K562 (cell line): Measurements from ENCODE around the gene LYPD3. TPM values are rescaled to one million over a fixed set of nuclear protein-coding genes. Genes with fewer than 3 reads are reported as not detected.

ENCODE experiments used
- ATAC-seq: fragments of 200-7000 bp; cut with Tn5 transposase; 3 replicates; pipeline ENCODE4 v1.9.1; 2020; ENCODE audit warnings: moderate library complexity
- BruUV-seq: library from RNA; stranded (reverse); fragments of 400-500 nt; replicated peaks from 2 replicates; lab custom pipeline; 2021; lab: Mats Ljungman, UMichigan
- CTCF ChIA-PET: fragments of 300-600 bp; formaldehyde crosslinking; extraction: SDS; loops from one replicate; lab custom pipeline; 2021; ENCODE audit warnings: low intra/inter-chr PET ratio; lab: Yijun Ruan, JAX
- POLR2A ChIA-PET: fragments of 300-600, 350-650 bp; sonication (Branson Sonifier 250); formaldehyde crosslinking; extraction: SDS; loops from one replicate; lab custom pipeline; 2021; ENCODE audit warnings: antibody characterized with exemption, inconsistent platforms; lab: Yijun Ruan, JAX
- DNase-seq, 4 experiments: peaks; one replicate each; pipeline versions ENCODE4 v3.0.0 to v3.0.0-alpha.2; 2011 to 2018; ENCODE audit warnings: low spot score in 3 of 4, mixed read lengths in 3 of 4; ENCODE audit errors: extremely low read depth in 1 of 4
- FAIRE-seq: peaks from 2 replicates; lab custom pipeline; 2011; peaks lifted over from hg19 to GRCh38; lab: Jason Lieb, UNC
- H2AFZ ChIP-seq: 2 replicates; pipeline ENCODE4 v1.6.0; 2011; ENCODE audit warnings: low read depth, low read length, control low read depth, inconsistent platforms
- H3K27ac ChIP-seq: fragments of 200-600 bp; 3 replicates; pipeline ENCODE4 v1.8.0; 2011; ENCODE audit warnings: low read depth, mild to moderate bottlenecking, control low read depth, inconsistent platforms, low read length, moderate library complexity, mixed read lengths; ENCODE audit errors: extremely low read depth
- H3K27me3 ChIP-seq, 2 experiments: fragments of 300-600 bp in 1 of 2; 2 replicates in 1 of 2; 3 replicates in 1 of 2; pipeline versions ENCODE4 v1.6.0 to v1.8.0; 2011; ENCODE audit warnings: inconsistent platforms in 2 of 2, low read length in 2 of 2, mild to moderate bottlenecking in 1 of 2, mixed read lengths in 1 of 2, moderate library complexity in 1 of 2; ENCODE audit not compliant: control insufficient read depth in 2 of 2, insufficient read depth in 2 of 2
- H3K36me3 ChIP-seq: fragments of 300-600 bp; 3 replicates; pipeline ENCODE4 v1.8.0; 2011; ENCODE audit warnings: mild to moderate bottlenecking, low read length, inconsistent platforms; ENCODE audit not compliant: control insufficient read depth, insufficient read depth
- H3K4me1 ChIP-seq, 2 experiments: fragments of 200-600 bp in 1 of 2; replicated peaks in 1 of 2; 2 replicates in 1 of 2; 3 replicates in 1 of 2; pipeline versions ENCODE4 v1.5.1 to v1.8.0; 2011; ENCODE audit warnings: inconsistent platforms in 2 of 2, low read length in 2 of 2, mild to moderate bottlenecking in 1 of 2, mixed read lengths in 1 of 2, moderate library complexity in 1 of 2; ENCODE audit not compliant: control insufficient read depth in 2 of 2, insufficient read depth in 2 of 2
- H3K4me2 ChIP-seq: 2 replicates; pipeline ENCODE4 v1.6.1; 2011; ENCODE audit warnings: low read length, control low read depth, inconsistent platforms, mixed read lengths; ENCODE audit not compliant: insufficient read depth
- H3K4me3 ChIP-seq: fragments of 200-600 bp; sonication (generic), shearing (Covaris generic); 2 replicates; pipeline ENCODE4 v1.5.1; 2016; ENCODE audit warnings: control low read depth, inconsistent platforms
- H3K79me2 ChIP-seq: fragments of 200-600 bp; 3 replicates; pipeline ENCODE4 v1.8.0; 2011; ENCODE audit warnings: low read length, inconsistent platforms; ENCODE audit not compliant: control insufficient read depth, insufficient read depth
- H3K9ac ChIP-seq, 2 experiments: 2 replicates each; pipeline versions ENCODE4 v1.6.0 to v1.6.1; 2011; ENCODE audit warnings: low read depth in 2 of 2, low read length in 2 of 2, control low read depth in 1 of 2, inconsistent platforms in 1 of 2, mild to moderate bottlenecking in 1 of 2, mixed read lengths in 1 of 2; ENCODE audit not compliant: insufficient read depth in 1 of 2
- H3K9me1 ChIP-seq: one replicate; pipeline ENCODE4 v1.6.0; 2011; ENCODE audit warnings: inconsistent platforms, mild to moderate bottlenecking, low read length, moderate library complexity; ENCODE audit not compliant: control insufficient read depth, insufficient read depth
- H3K9me3 ChIP-seq: replicated peaks from 2 replicates; pipeline ENCODE4 v1.5.1; 2011; ENCODE audit warnings: low read depth, low read length, inconsistent platforms; ENCODE audit not compliant: control insufficient read depth, insufficient read depth
- H4K20me1 ChIP-seq: replicated peaks from 2 replicates; pipeline ENCODE4 v1.6.1; 2011; ENCODE audit warnings: low read length, inconsistent platforms, mixed read lengths; ENCODE audit not compliant: control insufficient read depth, insufficient read depth
- BCOR ChIP-seq: fragments of 450-650 bp; IDR thresholded peaks from 2 replicates; pipeline ENCODE4 v1.6.1; 2016
- CREM ChIP-seq: IDR thresholded peaks from 2 replicates; pipeline ENCODE4 v1.6.1; 2014; ENCODE audit warnings: antibody characterized with exemption, low read depth
- DACH1 ChIP-seq: fragments of 450-650 bp; IDR thresholded peaks from 2 replicates; pipeline ENCODE4 v1.6.1; 2018; ENCODE audit not compliant: partially characterized antibody
- HDAC1 ChIP-seq, 2 experiments: fragments of 450-650 bp; IDR thresholded peaks; 2 replicates each; pipeline ENCODE4 v1.6.1; 2016 to 2017; ENCODE audit warnings: inconsistent platforms in 1 of 2, mild to moderate bottlenecking in 1 of 2, moderate library complexity in 1 of 2
- KDM1A ChIP-seq, 2 experiments: fragments of 450-650 bp; IDR thresholded peaks; 2 replicates each; pipeline ENCODE4 v1.6.1; 2016; ENCODE audit warnings: mild to moderate bottlenecking in 2 of 2
- KLF16 ChIP-seq: IDR thresholded peaks from 2 replicates; pipeline ENCODE4 v1.6.1; 2016; ENCODE audit warnings: antibody characterized with exemption
- RCOR1 ChIP-seq, 2 experiments: IDR thresholded peaks; 2 replicates each; pipeline ENCODE4 v1.6.1; 2012; ENCODE audit warnings: low read depth in 2 of 2, low read length in 2 of 2, borderline replicate concordance in 1 of 2, improper control_type of control experiment in 1 of 2
- SMC3 ChIP-seq: conservative IDR thresholded peaks from 2 replicates; pipeline ENCODE4 v1.6.1; 2011; ENCODE audit warnings: low read depth, low read length, improper control_type of control experiment; ENCODE audit not compliant: insufficient read depth
- SNIP1 ChIP-seq: fragments of 450-650 bp; IDR thresholded peaks from 2 replicates; pipeline ENCODE4 v1.7.1; 2017; ENCODE audit warnings: low read depth, mild to moderate bottlenecking
- STAG1 ChIP-seq: sonication (generic); formaldehyde crosslinking; IDR thresholded peaks from 2 replicates; pipeline ENCODE4 v1.5.0; 2020; ENCODE audit warnings: missing genetic modification reagents, borderline replicate concordance
- TSC22D4 ChIP-seq: fragments of 450-650 bp; IDR thresholded peaks from 2 replicates; pipeline ENCODE4 v1.6.1; 2016; ENCODE audit warnings: missing genetic modification characterization, missing biosample characterization, control low read depth
- ZNF143 ChIP-seq: sonication (generic); formaldehyde crosslinking; IDR thresholded peaks from 2 replicates; pipeline ENCODE4 v1.9.0; 2022; ENCODE audit warnings: mild to moderate bottlenecking, missing genetic modification reagents
- ZNF766 ChIP-seq: fragments of 200-800 bp; sonication (Bioruptor generic); conservative IDR thresholded peaks from 2 replicates; pipeline ENCODE4 v1.6.1; 2016; ENCODE audit warnings: missing genetic modification characterization, missing compliant biosample characterization
- WGBS: fragments of 100-300 bp; shearing (Covaris generic); methylation state at CpG from one replicate; pipeline ENCODE4 v1.1.6; 2016; ENCODE audit warnings: low coverage, mixed read lengths; ENCODE audit not compliant: insufficient coverage; ENCODE audit errors: missing lambda C conversion rate; 5-methylcytosine and 5-hydroxymethylcytosine counted together
- in situ Hi-C: fragments of 300-500 bp; cut with MboI; formaldehyde crosslinking; loops from 4 replicates; pipeline ENCODE4 v1.15.0; 2018; ENCODE audit warnings: inconsistent platforms, mixed read lengths
- intact Hi-C: fragments of 100-400 bp; cut with micrococcal nuclease; formaldehyde crosslinking; loops from 2 replicates; pipeline ENCODE4 v1.14.2; 2022
- polyA plus RNA-seq, 8 experiments: library from polyadenylated mRNA; depleted of rRNA in 4 of 8; stranded (reverse) in 5 of 8; unstranded in 3 of 8; fragments of >200 nt; fragmentation: Nextera tagmentation in 2 of 8; fragmentation: Illumina TruSeq in 1 of 8; extraction: Ambion mirVana in 2 of 8; extraction: Trizol in 1 of 8; gene quantifications; 2 replicates each; pipeline versions ENCODE4 v1.2.1 to v1.2.3, GENCODE V29; 2011 to 2014; ENCODE audit warnings: inconsistent platforms in 1 of 8, missing spikeins in 1 of 8
- total RNA-seq, 7 experiments: library from RNA; depleted of rRNA in 6 of 7; stranded (reverse); fragments of >200 nt in 6 of 7; fragmentation: Illumina TruSeq in 2 of 7; extraction: Trizol in 2 of 7; gene quantifications; 2 replicates each; pipeline versions ENCODE4 v1.2.1 to v1.2.3, GENCODE V29; 2011 to 2021; ENCODE audit warnings: low replicate concordance in 1 of 7
- TF ChIP-seq, protein P1 (sequence below): fragments of 150-350 bp; IDR thresholded peaks from 2 replicates; pipeline ENCODE4 v1.6.1; 2014; ENCODE audit warnings: low read depth, mild to moderate bottlenecking, low read length, borderline replicate concordance

Gene LYPD3
- total and polyA plus RNA-seq, 9 of the 15 experiments (the other 6 are each of a cell fraction or from before 2014, with no cell fraction given), result 0.04 to 0.33 (median 0.20) TPM; not detected in 1

DNA sequence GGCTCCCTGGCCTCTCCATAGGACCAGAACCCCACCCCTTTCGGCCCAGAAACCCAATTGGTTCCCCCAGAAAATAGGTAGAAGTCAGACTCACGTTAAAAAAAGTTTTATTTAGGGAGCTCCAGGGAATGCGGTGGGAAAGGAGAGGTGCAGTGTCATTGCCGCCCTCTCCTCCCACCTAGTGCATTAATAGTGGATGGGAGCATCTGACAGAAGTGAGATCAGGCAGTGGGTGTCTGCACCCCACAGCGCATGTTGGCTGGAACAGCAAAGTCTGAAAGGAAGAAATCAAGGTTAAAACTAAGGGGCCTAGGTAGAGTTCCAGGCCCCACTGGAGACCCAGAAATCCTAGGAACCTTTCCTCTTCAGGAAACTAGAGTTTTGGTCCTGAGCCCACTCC lies 41.2 kb upstream of the LYPD3 start:
- no peaks in the 10 kb centered on the region for H3K79me2 ChIP-seq
- TF ChIP-seq TSC22D4 (tag) (no peak), ZNF143 (CRISPR knock-in tag) (no peak), CREM (no peak)
- TF ChIP-seq, all 486 proteins: peak for 0
- Histone ChIP-seq H3K27ac (no peak overlapping the region), H3K9ac (no peak overlapping the region), H3K9me1 (no peaks in the 10 kb centered on the region), H3K9me3 (no peaks in the 10 kb centered on the region), H3K36me3 (0 out of 3 replicates have a peak, but pooled peaks cover 2% of the 10 kb centered on the region), H4K20me1 (no peaks in the 10 kb centered on the region), H3K4me3 (no peak overlapping the region), H3K4me2 (no peak overlapping the region), H3K27me3 (no peaks in the 10 kb centered on the region), H2AFZ (no peak overlapping the region), H3K4me1 (peaks cover 21 to 30% of the 10 kb centered on the region in 2 experiments)
- ATAC-seq (no peak), FAIRE-seq (no peak), DNase-seq (no peak)
- in situ Hi-C loops (no loop called here), intact Hi-C loops (no loop called here)
- CTCF ChIA-PET, result interaction anchor here (1.1 kb wide), 1 partner anchor 260 kb away, joined by 3 read pairs; no protein-coding TSS in a partner anchor
- POLR2A ChIA-PET, result no interaction called here
- WGBS, result 83% methylated on average over 3 of the region's 5 CpGs
- no TSS peak for BruUV-seq

DNA sequence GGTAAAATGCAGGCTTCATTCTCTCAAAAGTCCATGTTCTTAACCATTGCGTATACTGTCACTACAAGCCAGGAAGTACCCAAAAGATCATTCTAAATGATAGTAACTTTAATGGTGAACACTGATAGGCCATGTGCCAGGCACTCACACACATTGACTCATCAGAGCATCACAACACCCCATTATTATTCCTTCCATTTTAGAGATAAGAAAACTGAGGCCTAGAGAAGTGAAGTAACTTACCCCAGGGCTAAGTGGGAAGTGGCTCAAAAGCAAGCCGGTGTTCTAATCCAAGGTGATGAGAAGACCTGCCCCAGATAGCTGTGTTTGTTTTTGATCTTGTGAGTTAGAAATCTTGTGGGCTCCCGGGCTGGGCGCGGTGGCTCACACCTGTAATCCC lies 40.5 kb upstream of the LYPD3 start:
- FAIRE-seq, result peak; percentile 11
- H3K36me3 ChIP-seq, result 0 out of 3 replicates have a peak, but pooled peaks cover 2% of the 10 kb centered on the region
- intact Hi-C loops (no loop called here), in situ Hi-C loops (no loop called here)
- ATAC-seq, result no peak
- peak in 1 of 4 experiments; percentile 31 for DNase-seq
- peaks cover 21 to 33% of the 10 kb centered on the region in 2 experiments for H3K4me1 ChIP-seq
- no TSS peak for BruUV-seq
- ChIA-PET CTCF (interaction anchor here (1.1 kb wide), 1 partner anchor 261 kb away, joined by 3 read pairs; no protein-coding TSS in a partner anchor), POLR2A (interaction anchor here (0.8 kb wide), 1 partner anchor 42 kb away, joined by 7 read pairs; no protein-coding TSS in a partner anchor)
- H3K9me3 ChIP-seq, result no peaks in the 10 kb centered on the region
- no peak overlapping the region for H3K4me2 ChIP-seq
- H3K9me1 ChIP-seq, result no peaks in the 10 kb centered on the region
- H3K27me3 ChIP-seq, result no peaks in the 10 kb centered on the region
- H3K9ac ChIP-seq, result no peak overlapping the region
- no peaks in the 10 kb centered on the region for H3K79me2 ChIP-seq
- no peak overlapping the region for H2AFZ ChIP-seq
- WGBS, result 75% methylated on average over 5 of the region's 5 CpGs
- no peaks in the 10 kb centered on the region for H4K20me1 ChIP-seq
- H3K4me3 ChIP-seq, result no peak overlapping the region
- H3K27ac ChIP-seq, result no peak overlapping the region
- TF ChIP-seq DACH1, result peak; percentile 39
- TF ChIP-seq KLF16, result no peak
- no peak for TF ChIP-seq STAG1 (CRISPR knock-in tag)
- 0 out of 4 replicates have a peak, but pooled peaks of 1 of the 2 experiments have one; percentile 18 for TF ChIP-seq HDAC1 (IDR thresholded peaks at IDR 0.05)
- TF ChIP-seq BCOR, result peak; percentile 91
- TF ChIP-seq, protein P1, sequence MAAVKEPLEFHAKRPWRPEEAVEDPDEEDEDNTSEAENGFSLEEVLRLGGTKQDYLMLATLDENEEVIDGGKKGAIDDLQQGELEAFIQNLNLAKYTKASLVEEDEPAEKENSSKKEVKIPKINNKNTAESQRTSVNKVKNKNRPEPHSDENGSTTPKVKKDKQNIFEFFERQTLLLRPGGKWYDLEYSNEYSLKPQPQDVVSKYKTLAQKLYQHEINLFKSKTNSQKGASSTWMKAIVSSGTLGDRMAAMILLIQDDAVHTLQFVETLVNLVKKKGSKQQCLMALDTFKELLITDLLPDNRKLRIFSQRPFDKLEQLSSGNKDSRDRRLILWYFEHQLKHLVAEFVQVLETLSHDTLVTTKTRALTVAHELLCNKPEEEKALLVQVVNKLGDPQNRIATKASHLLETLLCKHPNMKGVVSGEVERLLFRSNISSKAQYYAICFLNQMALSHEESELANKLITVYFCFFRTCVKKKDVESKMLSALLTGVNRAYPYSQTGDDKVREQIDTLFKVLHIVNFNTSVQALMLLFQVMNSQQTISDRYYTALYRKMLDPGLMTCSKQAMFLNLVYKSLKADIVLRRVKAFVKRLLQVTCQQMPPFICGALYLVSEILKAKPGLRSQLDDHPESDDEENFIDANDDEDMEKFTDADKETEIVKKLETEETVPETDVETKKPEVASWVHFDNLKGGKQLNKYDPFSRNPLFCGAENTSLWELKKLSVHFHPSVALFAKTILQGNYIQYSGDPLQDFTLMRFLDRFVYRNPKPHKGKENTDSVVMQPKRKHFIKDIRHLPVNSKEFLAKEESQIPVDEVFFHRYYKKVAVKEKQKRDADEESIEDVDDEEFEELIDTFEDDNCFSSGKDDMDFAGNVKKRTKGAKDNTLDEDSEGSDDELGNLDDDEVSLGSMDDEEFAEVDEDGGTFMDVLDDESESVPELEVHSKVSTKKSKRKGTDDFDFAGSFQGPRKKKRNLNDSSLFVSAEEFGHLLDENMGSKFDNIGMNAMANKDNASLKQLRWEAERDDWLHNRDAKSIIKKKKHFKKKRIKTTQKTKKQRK, result no peak
- TF ChIP-seq RCOR1 (IDR thresholded peaks at IDR 0.05; ENCODE audit: borderline replicate concordance in 1 of 2, low read depth in 2 of 2, low read length in 2 of 2), result peak in 1 of 2 experiments; percentile 46; a peak in 1 of 4 replicates
- no peak for TF ChIP-seq ZNF766 (CRISPR knock-in tag)
- TF ChIP-seq SMC3, result no peak
- TF ChIP-seq KDM1A (IDR thresholded peaks at IDR 0.05), result peak; percentile 74 to 82
- TF ChIP-seq SNIP1, result no peak
